GM21737 (cell line): ENCODE data around the gene ARPC1A.
"Not testable (repeated sequence)": the region's sequence is repeated elsewhere in the genome, so short reads cannot be mapped to it uniquely, and the experiment has no call there.

Experiments
- ATAC-seq: cut with Tn5 transposase; IDR thresholded peaks from one replicate; pipeline ENCODE4 v1.9.1; 2021; ENCODE audit warnings: mild to moderate bottlenecking, moderate library complexity; ENCODE audit not compliant: unreplicated experiment

Gene ARPC1A

DNA sequence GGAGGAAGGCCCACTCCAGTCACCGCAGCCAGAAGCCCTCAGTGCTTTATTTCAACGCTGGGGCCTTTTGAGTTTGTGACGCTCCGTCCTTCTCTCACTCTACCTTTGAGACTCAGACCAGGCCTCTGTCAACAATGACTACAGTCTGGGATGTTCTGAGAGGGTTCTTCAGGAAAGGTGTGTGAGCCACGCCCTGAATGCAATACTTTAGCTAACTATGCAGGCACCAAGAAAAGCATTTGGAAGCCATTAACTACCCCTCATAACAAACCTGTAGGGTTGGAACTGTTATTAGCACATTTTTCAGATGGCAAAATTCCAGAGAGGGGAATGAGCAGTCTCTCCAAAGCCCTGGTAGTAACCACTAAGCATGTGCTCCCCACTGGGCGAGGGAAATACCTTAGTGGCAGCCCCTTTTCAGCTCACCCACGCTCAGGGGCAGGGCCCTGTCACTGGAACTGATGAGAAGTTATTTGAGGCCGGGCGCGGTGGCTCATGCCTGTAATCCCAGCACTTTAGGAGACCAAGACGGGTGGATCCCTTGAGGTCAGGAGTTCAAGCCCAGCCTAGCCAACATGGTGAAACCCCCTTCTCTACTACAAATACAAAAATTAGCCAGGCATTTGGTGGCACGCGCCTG lies 43.2 kb downstream of the ARPC1A start:
- no peak for ATAC-seq

DNA sequence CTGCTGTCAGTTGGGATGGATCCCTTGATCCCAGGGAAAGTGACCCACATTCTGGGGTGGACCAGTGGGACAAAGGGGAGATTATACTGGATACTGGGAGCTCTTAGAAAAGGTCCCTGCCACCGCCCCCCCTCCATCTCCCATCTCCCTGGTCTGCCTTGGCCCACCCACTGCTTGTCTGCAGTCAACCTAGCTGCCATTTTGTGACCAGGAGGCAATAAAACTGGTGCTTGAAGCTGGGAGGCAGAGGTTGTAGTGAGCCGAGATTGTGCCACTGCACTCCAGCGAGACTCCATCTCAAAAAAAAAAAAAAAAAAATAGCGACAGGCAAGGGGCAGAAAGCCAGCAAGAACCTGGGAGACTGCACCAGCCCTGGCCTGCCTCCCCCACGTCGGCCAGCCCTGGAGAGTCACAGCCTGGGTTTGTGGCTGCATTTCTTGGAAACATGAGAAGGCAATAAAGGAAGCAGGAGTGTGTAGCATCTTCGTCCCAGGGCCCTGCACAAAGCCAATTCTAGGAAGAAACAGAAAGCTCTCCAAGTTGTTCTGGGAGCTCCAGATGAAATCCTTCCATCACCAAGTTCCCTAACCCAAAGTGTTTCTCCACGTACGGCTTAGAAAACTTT lies 44.2 kb downstream of the ARPC1A start:
- ATAC-seq: no peak

DNA sequence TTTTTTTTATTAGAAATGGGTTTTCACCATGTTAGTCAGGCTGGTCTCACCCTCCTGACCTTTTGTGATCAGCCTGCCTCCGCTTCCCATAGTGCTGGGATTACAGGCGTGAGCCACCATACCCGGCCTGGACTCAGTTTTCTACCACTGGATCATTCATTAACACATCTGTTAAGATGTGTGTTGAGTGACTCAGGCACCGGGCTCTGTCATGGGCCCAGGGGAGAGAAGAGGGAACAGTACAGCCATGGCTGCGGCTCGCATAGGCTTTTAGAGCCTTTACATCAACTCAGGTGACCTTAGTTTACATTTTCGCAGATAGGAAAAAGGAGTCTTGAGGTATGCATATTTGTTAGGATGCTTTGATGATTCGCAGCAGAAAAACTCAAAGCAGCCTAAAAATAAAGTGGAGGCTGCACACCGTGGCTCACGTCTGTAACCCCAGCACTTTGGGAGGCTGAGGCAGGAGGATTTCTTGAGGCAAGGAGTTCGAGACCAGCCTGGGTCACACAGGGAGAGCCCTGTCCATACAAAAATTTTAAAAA lies 45.8 kb downstream of the ARPC1A start:
- no peak for ATAC-seq

DNA sequence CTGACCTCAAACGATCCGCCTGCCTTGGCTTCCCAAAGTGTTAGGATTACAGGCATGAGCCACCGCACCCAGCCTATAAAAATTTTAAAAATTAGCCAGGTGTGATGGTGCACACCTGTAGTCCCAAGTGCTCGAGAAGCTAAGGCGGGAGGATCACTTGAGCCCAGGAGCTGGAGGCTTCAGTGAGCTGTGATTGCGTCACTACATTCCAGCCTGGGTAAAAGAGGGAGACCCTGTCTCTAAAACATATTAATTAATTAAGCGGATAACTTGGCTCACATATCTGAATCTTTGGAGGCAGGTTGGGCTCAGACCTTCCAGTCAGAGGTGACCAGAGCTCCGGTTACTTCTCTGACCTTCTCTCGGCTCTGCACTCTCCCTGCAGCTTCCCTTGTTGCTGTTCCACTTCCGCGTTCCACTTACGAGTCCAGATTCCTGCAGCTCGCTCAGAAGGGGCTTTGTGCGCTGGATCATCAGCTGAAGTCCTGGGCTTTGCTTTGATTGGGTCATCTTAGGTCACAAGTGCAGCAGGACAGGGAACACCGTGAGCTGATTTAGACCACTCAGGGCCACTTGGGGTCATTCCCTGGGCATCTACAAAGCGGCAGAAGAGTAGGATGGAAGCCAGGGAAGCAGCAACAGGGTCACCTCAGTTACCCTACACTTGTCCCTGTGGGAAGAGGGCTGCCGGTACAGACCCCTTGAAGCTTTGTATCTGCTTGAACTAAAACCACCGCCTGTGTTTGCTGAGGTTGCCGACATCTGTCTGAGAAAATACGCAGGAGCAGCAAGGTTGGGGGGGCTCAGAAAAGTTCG lies 46.8 kb downstream of the ARPC1A start:
- ATAC-seq: no peak

DNA sequence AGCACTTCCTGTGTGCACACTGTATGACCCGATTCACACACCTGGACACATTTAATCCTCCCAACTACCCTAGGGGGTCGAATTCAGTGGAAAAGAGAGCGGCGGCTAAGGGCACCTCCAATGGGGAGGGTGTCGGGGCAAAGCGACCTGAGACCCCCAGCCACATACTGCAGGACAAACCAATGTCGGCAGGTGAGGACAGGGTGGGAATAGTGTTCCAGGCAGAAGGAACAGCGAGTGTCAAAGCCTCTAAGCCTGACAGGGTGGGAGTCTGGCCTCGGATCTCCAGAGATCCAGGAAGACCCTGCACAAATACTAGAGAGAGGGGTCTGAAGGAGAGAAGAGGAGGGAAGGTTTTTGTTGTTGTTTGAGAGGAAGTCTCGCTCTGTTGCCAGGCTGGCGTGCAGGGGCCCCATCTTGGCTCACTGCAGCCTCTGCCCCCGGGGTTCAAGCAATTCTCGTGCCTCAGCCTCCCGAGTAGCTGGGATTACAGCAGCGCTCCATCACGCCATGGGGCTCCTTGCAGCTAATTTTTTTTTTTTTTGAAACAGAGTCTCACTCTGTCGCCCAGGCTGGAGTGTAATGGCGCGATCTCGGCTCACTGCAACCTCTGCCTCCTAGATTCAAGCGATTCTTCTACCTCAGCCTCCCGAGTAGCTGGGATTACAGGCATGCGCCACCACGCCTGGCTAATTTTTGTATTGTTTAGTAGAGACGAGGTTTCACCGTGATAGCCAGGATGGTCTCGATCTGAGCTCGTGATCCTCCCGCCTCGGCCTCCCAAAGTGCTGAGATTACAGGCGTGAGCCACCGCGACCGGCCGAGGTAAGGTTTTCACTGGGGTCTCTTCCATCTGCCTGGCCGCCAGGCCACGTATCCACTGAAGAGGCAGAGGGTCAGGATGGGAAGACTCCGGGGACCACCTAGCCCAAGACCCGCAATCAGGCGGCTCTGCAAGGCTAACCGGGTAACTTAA lies 47.7 kb downstream of the ARPC1A start:
- ATAC-seq: no peak

DNA sequence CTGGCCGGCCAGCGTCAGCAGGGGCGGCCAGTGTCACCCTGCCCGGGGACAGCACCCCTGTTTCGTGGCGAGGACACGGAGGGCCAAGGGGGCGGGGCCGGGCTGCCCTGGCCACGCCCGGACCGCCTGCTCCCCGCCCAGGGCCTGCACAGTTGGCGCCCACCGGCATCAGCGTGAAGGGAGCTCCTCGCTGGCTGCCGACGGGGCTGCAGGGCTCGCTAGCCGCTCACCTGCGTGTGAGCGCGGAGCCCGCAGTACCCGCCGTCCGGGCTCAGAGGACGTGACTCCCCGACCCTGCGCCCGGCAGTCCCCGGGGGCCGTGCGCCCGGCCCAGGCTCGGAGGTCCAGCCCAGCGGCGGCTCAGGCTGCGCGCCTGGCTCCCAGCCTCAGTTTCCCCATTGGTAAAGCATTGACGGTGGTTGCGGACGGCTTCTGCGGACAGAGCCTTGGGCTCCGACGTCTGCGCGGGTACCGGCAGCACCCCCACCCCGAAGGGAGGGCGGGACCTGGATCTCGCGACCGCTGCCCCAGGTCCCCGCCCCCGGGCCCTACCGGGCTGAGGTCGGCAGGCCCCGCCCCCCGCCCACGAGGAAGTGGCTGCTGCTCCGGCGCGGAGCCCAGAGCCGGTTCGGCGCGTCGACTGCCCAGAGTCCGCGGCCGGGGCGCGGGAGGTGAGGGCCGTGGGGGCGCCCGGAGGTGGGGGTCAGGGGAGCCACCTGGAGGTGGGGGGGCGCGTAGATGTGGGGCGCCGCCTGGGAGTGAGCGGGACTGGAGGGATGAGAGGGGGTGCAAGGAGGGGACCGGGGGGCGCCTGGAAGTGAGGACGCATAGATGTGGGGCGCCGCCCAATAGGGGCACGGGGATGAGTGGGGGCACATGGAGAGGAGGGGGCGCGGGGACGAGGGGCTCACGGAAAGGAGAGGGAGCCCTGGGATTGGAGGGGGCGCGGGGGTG lies 48.7 kb downstream of the ARPC1A start, which contains the start of gene ARPC1B:
ARPC1B (plus strand) TSS at position 620 of the 954 bp plus-strand sequence. CDS start 10,985 bp downstream, outside the sequence.
- peak; percentile 43 for ATAC-seq

DNA sequence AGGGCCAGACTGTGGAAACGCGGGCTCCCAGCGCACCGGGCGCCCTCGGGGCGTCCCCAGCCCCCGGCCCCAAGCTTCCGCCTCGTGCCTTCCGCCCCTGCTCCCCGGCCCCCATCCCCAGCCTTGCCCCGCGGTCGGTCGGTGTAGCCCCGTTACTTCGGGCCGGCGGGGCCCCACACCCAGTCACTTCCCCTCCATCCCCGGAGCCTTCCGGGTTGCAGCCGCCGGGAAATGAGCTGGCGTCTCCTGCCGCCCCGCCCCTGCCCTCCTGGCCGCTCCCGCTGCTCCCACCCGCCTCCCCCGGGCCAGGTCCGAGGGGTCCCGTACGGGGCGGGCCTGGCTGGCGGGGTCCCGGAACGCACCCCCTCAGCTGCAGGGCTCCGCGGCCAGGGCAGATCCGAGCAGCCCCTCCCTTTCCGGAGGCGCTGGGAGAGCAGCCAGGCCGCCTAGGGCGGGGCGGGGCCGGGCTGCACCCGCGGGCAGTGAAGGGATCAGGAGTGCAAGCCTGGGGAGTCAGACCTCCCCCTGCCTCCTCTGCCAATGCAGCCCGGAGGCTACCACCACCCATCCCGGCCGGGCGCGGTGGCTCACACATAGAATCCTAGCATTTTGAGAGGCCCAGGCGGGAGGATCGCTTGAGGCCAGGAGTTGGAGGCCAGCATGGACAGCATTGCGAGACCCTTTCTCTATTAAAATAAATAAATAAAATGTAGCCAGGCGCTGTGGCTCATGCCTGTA lies 49.5 kb downstream of the ARPC1A start:
- peak; percentile 47 for ATAC-seq

DNA sequence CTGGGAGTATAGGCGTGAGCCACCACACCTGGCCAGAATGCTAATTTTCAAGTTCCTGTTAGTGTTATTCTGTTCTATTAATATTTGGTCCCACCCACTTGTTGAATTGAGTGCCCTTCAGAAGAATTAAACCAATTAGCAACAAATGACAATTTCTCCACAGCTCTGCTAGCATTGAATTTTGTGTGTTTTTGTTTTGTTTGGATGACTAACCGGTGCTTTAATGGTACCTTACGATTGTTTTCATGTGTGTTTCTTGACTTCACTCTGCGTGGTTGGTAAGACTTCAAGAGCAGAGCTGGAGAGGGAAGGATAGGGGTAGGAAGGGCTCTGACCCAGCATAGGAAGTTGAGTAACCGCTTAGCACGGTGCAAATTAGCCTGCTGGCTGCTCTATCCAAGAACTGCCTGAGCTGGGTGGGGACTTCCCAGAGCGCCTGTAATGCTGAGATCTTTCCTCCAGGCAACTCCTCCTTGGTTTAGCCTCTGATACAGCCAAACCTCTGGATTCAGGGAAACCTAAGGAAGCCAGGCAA lies 53.4 kb downstream of the ARPC1A start:
- no peak for ATAC-seq

DNA sequence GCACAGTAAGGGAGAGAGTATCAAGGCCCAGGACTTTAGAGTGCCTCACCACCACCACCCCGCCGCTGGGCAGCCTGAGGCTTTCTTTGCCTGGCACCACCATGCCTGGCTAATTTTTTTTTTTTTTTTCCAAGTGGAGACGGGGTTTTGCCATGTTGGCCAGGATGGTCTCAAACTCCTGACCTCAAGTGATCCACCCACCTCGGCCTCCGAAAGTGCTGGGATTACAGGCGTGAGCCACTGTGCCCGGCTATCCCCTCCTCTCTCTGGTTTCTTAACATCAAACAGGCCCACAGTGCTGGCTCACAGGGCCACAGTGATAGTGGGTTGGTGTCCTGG lies 54.0 kb downstream of the ARPC1A start:
- ATAC-seq: not testable (repeated sequence)

DNA sequence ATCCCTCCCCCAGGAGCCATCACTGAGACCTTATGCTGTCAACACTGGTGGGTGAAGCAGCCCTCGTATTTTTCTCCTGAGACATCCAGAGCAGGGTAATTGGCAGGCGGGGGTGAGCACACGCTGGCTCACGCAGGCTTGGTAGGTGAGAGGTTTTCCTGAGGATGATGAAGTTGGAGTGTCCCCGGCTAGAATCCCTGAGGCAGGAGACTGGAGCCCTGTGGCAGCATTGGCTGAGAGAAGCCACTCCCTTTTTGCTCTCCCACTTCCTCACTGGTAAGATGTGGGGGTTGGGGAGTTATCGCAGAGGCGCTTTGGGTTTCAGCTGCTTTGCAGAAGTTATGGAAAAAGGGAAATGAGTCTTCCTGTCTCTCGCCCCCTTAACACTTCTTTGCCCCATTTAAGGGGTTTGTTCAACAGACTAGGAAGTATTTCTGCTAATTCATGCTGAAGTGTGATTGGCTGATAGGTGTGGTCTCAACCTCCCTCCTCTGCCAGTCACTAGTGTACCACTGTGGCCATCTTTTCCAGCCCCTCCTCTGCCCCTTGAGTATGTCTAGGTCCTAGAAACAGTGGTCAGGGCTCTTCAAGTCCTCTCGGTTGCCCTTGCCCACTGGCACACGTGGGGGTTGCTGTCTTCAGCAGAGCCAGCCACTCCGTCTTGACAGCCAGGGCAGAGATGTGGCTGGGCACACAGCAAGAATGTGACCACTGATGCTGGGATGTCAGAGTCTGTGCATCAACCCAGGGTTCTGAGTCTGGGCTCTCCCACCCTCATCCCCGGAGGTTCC lies 54.5 kb downstream of the ARPC1A start:
- ATAC-seq: peak; percentile 36

DNA sequence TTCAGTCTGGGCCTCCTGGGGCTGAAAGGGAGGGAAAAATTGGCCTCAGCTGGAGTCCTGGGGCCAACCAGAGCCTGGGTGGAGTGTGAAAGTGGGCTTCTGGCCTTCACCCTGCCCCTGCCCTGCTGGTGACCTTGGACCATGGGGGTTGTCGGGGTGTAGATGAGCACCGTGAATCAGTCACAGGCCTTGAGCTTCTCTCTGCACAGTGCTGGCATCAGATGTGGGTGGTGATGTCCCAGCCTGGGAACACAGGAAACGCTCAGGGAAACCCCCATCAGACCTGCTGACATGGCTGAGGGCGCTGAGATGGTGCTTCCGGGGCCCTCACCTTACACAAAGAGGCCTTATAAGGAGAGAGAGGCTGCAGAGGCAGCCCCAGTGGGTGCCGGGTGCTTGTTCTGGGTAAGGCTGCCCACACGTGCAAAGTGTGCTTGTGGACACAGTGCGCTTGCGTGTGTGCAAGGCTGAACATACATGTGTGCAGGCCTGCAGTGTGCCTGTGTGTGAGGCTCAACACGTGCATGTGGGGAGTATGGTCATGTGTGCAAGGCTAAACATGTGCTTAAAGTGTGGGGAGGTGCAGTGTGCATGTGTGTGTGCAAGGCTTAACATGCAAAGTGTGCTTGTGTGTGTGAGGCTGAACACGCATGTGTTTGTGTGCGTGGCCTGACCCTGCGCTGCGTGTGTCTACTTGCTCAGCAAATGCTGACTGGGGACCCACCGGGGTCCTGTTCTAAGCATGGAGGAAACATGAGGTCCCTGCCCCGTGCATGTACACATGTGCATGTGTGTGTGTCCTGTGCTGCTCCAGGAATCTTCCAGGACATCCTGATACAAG lies 55.3 kb downstream of the ARPC1A start:
- ATAC-seq: peak; percentile 73

DNA sequence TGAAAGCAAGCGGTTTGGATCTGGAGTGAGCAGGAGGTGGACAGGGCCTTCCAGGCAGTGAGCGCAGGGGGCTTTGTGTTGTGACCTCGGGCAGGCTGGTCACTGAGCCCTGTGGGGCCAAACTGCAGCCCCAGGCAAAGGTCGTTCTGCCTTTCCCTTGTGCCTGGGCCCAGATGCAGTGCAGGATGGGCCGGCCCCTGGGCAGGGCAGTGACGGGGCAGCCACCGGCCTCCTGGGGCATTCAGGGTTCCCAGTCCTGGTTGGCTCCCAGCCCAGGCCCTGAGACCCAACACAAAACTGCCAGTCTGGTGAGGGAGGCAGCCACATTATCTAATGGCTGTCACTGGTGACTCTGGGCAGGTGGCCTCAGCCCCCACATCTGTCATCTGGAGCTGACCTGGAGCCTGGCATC lies 56.0 kb downstream of the ARPC1A start:
- ATAC-seq: no peak

DNA sequence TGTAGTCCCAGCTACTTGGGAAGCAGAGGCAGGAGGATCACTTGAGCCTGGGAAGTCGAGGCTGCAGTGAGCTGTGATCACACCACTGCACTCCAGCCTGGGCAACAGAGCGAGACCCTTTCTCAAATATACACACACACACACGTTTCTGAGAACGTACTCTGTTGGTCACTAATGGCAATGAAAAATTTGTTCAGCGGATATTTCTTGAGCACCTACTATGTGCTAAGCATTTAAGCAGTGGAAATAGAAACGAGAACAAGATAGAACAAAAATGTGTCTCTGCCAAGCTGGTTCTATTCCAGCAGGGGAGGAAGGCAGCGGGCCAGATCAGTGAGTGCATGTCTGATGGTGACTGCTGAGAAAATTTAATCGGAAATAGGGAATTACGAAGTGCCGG lies 57.5 kb downstream of the ARPC1A start:
- ATAC-seq: no peak

DNA sequence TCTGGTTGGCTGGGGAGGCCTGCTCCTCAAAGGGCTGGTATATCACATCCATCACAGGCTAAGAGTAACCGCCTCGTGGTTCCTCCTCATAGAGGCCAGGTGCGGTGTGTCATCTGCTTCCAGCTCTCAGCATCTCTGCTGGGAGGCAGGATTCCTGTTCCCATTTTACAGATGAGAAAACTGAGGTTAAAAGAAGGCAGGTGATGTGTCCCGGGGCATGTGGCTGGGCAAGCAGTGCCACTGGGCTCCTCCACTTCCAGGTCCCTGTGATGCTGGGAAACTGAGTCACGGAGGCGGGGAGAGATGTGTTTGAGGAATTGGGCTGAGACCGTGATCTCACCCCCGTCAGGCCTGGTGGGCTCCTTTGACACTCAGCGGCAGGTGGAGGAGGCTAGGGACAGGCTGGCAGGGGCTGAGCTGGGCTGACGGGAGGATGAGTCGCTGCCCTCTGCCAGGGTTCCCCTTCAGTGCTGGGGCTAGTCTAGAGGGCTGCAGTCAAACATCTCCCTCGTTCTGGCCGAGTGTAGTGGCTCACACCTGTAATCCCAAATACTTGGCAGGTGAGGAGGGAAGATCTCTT lies 58.2 kb downstream of the ARPC1A start:
- ATAC-seq: no peak

DNA sequence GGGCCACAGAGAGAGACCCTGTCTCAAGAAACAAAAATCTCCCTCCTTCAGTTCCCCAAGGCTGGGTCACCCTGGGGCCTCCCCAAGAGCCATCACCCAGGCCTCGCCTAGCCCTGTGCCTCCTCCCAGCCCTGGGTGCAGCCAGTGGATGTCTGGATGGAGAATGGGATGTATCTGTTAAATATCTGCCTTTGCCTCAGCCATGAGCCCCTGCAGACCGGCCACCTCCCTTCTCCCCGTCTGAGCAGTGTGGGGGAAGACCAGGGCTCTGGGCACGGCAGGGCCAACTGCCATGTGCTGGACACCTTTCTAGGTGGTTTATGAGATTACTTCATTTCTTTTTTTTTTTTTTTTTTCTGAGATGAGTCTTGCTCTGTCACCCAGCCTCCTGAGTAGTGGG lies 58.8 kb downstream of the ARPC1A start:
- ATAC-seq: no peak

DNA sequence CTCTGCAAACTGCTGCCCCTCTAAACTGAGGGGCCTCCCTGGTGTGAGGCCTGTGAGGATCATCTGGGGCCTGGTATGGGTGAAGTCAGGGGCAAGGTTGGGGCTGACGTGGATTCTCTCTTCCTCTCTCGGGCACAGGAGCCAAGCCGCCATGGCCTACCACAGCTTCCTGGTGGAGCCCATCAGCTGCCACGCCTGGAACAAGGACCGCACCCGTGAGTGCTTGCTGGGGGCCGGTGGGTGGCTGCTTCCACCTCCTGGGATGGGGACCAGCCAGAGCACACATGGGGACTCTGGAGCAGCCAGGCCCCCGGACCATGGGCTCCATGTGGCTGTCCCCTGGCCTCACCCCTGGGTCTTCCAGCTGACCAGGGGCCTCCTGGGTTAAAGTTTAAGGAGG lies 59.9 kb downstream of the ARPC1A start:
- no peak for ATAC-seq
